Endodermal cell (in vitro differentiated cells): ENCODE results near the gene CELA3A. TPM values are rescaled to one million over a fixed set of nuclear protein-coding genes. Genes with fewer than 3 reads are reported as not detected.
"Not testable (repeated sequence)": the region's sequence is repeated elsewhere in the genome, so short reads cannot be mapped to it uniquely, and the experiment has no call there.

Experiments
- DNase-seq: peaks from one replicate; pipeline ENCODE4 v3.0.0-alpha.2; 2017
- H3K27ac ChIP-seq: 2 replicates; pipeline ENCODE4 v1.5.1; 2013; ENCODE audit warnings: mild to moderate bottlenecking, low read depth, low read length, moderate library complexity
- H3K27me3 ChIP-seq: 2 replicates; pipeline ENCODE4 v1.6.1; 2013; ENCODE audit warnings: mild to moderate bottlenecking, low read length, moderate library complexity; ENCODE audit not compliant: insufficient read depth, control insufficient read depth, poor library complexity, severe bottlenecking
- H3K36me3 ChIP-seq: 2 replicates; pipeline ENCODE4 v1.7.0; 2013; ENCODE audit warnings: mild to moderate bottlenecking, low read length, moderate library complexity; ENCODE audit not compliant: control insufficient read depth, insufficient read depth
- H3K4me1 ChIP-seq: one replicate; pipeline ENCODE4 v1.7.0; 2013; ENCODE audit warnings: low read length; ENCODE audit not compliant: control insufficient read depth, insufficient read depth
- H3K4me3 ChIP-seq: 2 replicates; pipeline ENCODE4 v1.5.1; 2013; ENCODE audit warnings: mild to moderate bottlenecking, low read length, moderate library complexity
- H3K9ac ChIP-seq: 2 replicates; pipeline ENCODE4 v1.6.1; 2013; ENCODE audit warnings: mild to moderate bottlenecking, low read length, moderate library complexity; ENCODE audit not compliant: poor library complexity, severe bottlenecking; ENCODE audit errors: extremely low read depth
- H3K9me3 ChIP-seq: 2 replicates; pipeline ENCODE4 v1.6.1; 2013; ENCODE audit warnings: mild to moderate bottlenecking, low read length, moderate library complexity; ENCODE audit not compliant: control insufficient read depth
- H3K27ac Mint-ChIP-seq: 2 replicates; pipeline ENCODE4 v1.8.0; 2020; ENCODE audit warnings: mixed read lengths
- H3K27me3 Mint-ChIP-seq: 2 replicates; pipeline ENCODE4 v1.8.0; 2021; ENCODE audit warnings: mild to moderate bottlenecking, mixed read lengths; ENCODE audit not compliant: insufficient read depth
- H3K36me3 Mint-ChIP-seq: 2 replicates; pipeline ENCODE4 v1.8.0; 2020; ENCODE audit warnings: low read depth, mixed read lengths
- H3K4me1 Mint-ChIP-seq: 2 replicates; pipeline ENCODE4 v1.8.0; 2020; ENCODE audit warnings: mixed read lengths
- H3K4me3 Mint-ChIP-seq: 2 replicates; pipeline ENCODE4 v1.8.0; 2020; ENCODE audit warnings: mild to moderate bottlenecking, moderate library complexity, mixed read lengths
- H3K9me3 Mint-ChIP-seq: 2 replicates; pipeline ENCODE4 v1.8.0; 2020; ENCODE audit warnings: mild to moderate bottlenecking, mixed read lengths
- WGBS, 2 experiments: methylation state at CpG; one replicate each; pipeline versions ENCODE4 v1.1.5 to v1.1.7; 2013; ENCODE audit warnings: missing lambda C conversion rate in 2 of 2, mixed read lengths in 1 of 2; ENCODE audit not compliant: insufficient coverage in 1 of 2, insufficient read length in 1 of 2; 5-methylcytosine and 5-hydroxymethylcytosine counted together
- total RNA-seq, 2 donors: library from RNA; stranded (reverse); fragmentation: NEBNext Ultra II Directional in 1 of 2; extraction: Animal tissue kit (Norgen Biotek cat#: 25700) in 1 of 2; gene quantifications; 2 replicates in 1 of 2; 3 replicates in 1 of 2; pipeline ENCODE4 v1.2.1, GENCODE V29; 2021

Gene CELA3A
- total RNA-seq, 2 donors from 2014 or later: not detected

GRCh38 chr1:22007262-22007661 is 5.8 kb downstream of the CELA3A start:
- not testable (repeated sequence) for H3K36me3 Mint-ChIP-seq, H3K27me3 ChIP-seq, H3K4me1 Mint-ChIP-seq, H3K4me3 ChIP-seq, H3K36me3 ChIP-seq, H3K9me3 Mint-ChIP-seq, H3K27ac Mint-ChIP-seq, DNase-seq, H3K9ac ChIP-seq, H3K4me3 Mint-ChIP-seq, H3K4me1 ChIP-seq, H3K9me3 ChIP-seq, H3K27ac ChIP-seq, H3K27me3 Mint-ChIP-seq
- 97% methylated on average over 7 of the region's 10 CpGs; no CpG with 5 or more reads in 1 of the 2 experiments for WGBS, 2 experiments

GRCh38 chr1:22009566-22009965 is 8.1 kb downstream of the CELA3A start:
- not testable (repeated sequence) for H3K4me1 ChIP-seq, H3K4me3 ChIP-seq, H3K4me3 Mint-ChIP-seq, H3K9ac ChIP-seq, H3K9me3 Mint-ChIP-seq, H3K27ac Mint-ChIP-seq, H3K27me3 Mint-ChIP-seq, H3K36me3 Mint-ChIP-seq, DNase-seq, H3K4me1 Mint-ChIP-seq, H3K9me3 ChIP-seq, H3K36me3 ChIP-seq, H3K27me3 ChIP-seq, H3K27ac ChIP-seq
- WGBS, 2 experiments: 91 to 100% methylated on average over 2 to 8 of the region's 11 CpGs

GRCh38 chr1:22012752-22013151 is 11.3 kb downstream of the CELA3A start:
- H3K27me3 ChIP-seq, H3K4me1 Mint-ChIP-seq, H3K4me3 ChIP-seq, H3K4me3 Mint-ChIP-seq, H3K9me3 Mint-ChIP-seq, H3K4me1 ChIP-seq, H3K36me3 ChIP-seq, H3K27ac ChIP-seq, H3K27me3 Mint-ChIP-seq, H3K9ac ChIP-seq, H3K9me3 ChIP-seq, H3K36me3 Mint-ChIP-seq, H3K27ac Mint-ChIP-seq, DNase-seq: not testable (repeated sequence)
- 94 to 100% methylated on average over 1 to 3 of the region's 4 CpGs for WGBS, 2 experiments

GRCh38 chr1:22014575-22015206 is 13.2 kb downstream of the CELA3A start:
- not testable (repeated sequence) for H3K4me3 ChIP-seq, H3K9me3 Mint-ChIP-seq, H3K36me3 Mint-ChIP-seq, H3K27ac ChIP-seq, H3K27me3 ChIP-seq, H3K36me3 ChIP-seq, H3K4me1 Mint-ChIP-seq, DNase-seq, H3K9me3 ChIP-seq, H3K9ac ChIP-seq, H3K27me3 Mint-ChIP-seq, H3K4me3 Mint-ChIP-seq, H3K27ac Mint-ChIP-seq, H3K4me1 ChIP-seq
- WGBS, 2 experiments: 85 to 94% methylated on average over 5 to 13 of the region's 13 CpGs
